SK-N-MC (cell line): Measurements from ENCODE around the gene ITPR3.

Experiments
- FOXP2 ChIP-seq: optimal IDR thresholded peaks from 2 replicates; pipeline ENCODE3; 2011; ENCODE audit warnings: mild to moderate bottlenecking, moderate library complexity; ENCODE audit not compliant: insufficient read depth; ENCODE audit errors: extremely low read length, control extremely low read depth
- POLR2AphosphoS5 ChIP-seq: IDR thresholded peaks from 2 replicates; pipeline ENCODE4 v1.6.1; 2012; ENCODE audit warnings: mild to moderate bottlenecking, low read depth, low read length, borderline replicate concordance

DNA sequence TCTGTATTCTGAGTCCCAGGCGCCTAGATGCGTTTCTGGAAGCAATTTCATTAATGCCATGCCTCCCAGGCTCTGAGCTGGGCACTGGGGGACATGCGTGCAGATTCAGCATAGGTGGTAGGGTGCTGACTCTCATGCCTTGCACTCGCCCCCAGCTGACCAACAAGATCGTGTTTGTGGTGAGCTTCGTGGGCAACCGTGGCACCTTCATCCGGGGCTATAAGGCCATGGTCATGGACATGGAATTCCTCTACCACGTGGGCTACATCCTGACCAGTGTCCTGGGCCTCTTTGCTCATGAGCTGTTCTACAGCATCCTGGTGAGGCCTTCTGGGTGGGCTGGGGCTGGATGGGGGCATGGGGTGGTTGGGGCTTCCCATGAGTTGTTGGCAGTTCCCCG is 68.8 kb downstream of the ITPR3 start:
- TF ChIP-seq FOXP2, result no peak
- no peak for TF ChIP-seq POLR2AphosphoS5
